HAP-1 (cell line): ENCODE measurements around the gene TRHDE.

Experiments used
- DNase-seq, 2 experiments: peaks; one replicate each; pipeline ENCODE4 v3.0.0-alpha.2; 2016 to 2020; ENCODE audit warnings: low spot score in 2 of 2
- H3K27me3 ChIP-seq: fragments of 250-450 bp; sonication (Bioruptor Pico); 2 replicates; pipeline ENCODE4 v1.5.1; 2020; ENCODE audit warnings: low read depth, mild to moderate bottlenecking, moderate library complexity
- H3K36me3 ChIP-seq: fragments of 250-450 bp; sonication (Bioruptor Pico); replicated peaks from 2 replicates; pipeline ENCODE4 v1.5.1; 2020; ENCODE audit warnings: mild to moderate bottlenecking
- H3K4me1 ChIP-seq: fragments of 250-450 bp; sonication (Bioruptor Pico); 2 replicates; pipeline ENCODE4 v1.5.1; 2020; ENCODE audit warnings: mild to moderate bottlenecking
- H3K4me3 ChIP-seq: fragments of 250-450 bp; sonication (Bioruptor Pico); 2 replicates; pipeline ENCODE4 v1.5.1; 2020; ENCODE audit warnings: mild to moderate bottlenecking, moderate library complexity
- H3K9me3 ChIP-seq: fragments of 250-450 bp; sonication (Bioruptor Pico); 2 replicates; pipeline ENCODE4 v1.5.1; 2020; ENCODE audit warnings: mild to moderate bottlenecking, moderate library complexity
- in situ Hi-C: fragments of 300-500 bp; cut with MboI; formaldehyde crosslinking; loops from 3 replicates; pipeline ENCODE4 v1.14.3; 2020; ENCODE audit warnings: low sequenced_read_pairs, inconsistent platforms, mixed read lengths

TRHDE gene

DNA sequence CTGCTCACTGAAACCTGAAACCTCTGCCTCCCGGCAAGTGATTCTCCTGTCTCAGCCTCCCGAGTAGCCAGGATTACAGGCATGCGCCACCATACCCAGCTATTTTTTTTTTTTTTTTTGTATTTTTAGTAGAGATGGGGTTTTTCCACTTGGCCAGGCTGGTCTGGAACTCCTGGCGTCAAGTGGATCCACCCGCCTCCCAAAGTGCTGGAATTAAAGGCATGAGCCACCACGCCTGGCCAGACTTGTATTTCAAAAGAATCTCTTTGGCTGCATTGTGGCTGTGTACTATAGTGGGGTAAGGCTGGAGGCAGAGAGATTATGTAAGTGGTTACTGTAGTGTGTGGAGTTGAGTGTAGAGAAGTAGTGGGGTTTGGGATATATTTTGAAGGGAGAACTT lies 35.1 kb downstream of the TRHDE start:
- no peaks in the 10 kb centered on the region for H3K27me3 ChIP-seq
- in situ Hi-C loops: no loop called here
- H3K4me1 ChIP-seq: no peaks in the 10 kb centered on the region
- no peaks in the 10 kb centered on the region for H3K36me3 ChIP-seq
- no peak for DNase-seq
- no peak overlapping the region for H3K4me3 ChIP-seq
- H3K9me3 ChIP-seq: no peaks in the 10 kb centered on the region

DNA sequence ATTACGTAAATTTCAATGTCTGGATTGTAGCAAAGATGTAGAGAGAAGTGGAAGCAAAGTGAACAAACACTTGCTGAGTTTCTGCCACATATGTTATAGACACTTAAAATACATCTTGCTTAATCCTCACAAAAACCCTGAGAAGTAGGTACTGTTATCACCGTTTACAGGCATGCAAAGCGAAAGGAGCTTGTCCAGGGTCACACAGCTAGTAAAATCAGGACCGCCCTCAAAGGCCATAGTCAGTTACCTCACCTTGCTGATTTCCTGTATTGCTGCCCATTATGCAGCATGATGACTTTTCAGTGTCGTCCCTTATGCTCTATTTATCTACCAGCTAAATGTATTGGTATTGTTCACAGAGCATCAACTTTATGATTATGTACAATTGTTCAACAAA lies 39.8 kb downstream of the TRHDE start:
- in situ Hi-C loops: no loop called here
- H3K4me3 ChIP-seq: no peak overlapping the region
- DNase-seq: no peak
- H3K9me3 ChIP-seq: no peaks in the 10 kb centered on the region
- H3K4me1 ChIP-seq: no peaks in the 10 kb centered on the region
- no peaks in the 10 kb centered on the region for H3K36me3 ChIP-seq
- no peaks in the 10 kb centered on the region for H3K27me3 ChIP-seq

- Histone ChIP-seq H3K36me3 (no peaks in the 10 kb centered on the region), H3K9me3 (no peaks in the 10 kb centered on the region; the same call in 1 of the 2 replicates), H3K4me1 (no peaks in the 10 kb centered on the region), H3K4me3 (no peak overlapping the region), H3K27me3 (no peaks in the 10 kb centered on the region)
- in situ Hi-C loops: no loop called here
- DNase-seq: peak; percentile 23
Measured at GRCh38 chr12:72313806-72314205, 41.6 kb downstream of the TRHDE start.

DNA sequence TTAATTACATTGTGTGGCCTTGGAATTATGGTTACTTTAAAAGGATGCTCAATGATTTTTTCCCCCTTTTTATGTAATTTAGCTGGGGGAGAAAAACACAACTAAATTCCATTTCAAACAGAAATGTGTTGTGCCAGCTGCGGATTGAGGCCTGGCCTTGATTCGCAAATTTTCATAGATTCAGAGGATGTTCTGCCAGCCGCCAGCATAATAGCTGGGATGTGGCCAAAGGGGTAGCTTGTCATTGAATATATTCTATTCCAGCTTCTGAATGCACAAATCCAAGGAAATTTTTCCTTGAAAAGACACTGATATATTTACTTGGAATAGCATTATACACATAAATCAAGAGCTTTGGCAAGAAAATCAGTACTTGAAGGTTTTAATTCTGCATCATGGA lies 43.7 kb downstream of the TRHDE start:
- Histone ChIP-seq H3K36me3 (no peaks in the 10 kb centered on the region), H3K4me3 (no peak overlapping the region), H3K9me3 (no peaks in the 10 kb centered on the region; the same call in 1 of the 2 replicates), H3K4me1 (no peaks in the 10 kb centered on the region), H3K27me3 (no peaks in the 10 kb centered on the region)
- in situ Hi-C loops: no loop called here
- DNase-seq: no peak

GRCh38 chr12:72318341-72318740 lies 46.2 kb downstream of the TRHDE start:
- in situ Hi-C loops: no loop called here
- no peak for DNase-seq
- H3K4me1 ChIP-seq: no peaks in the 10 kb centered on the region
- H3K27me3 ChIP-seq: no peaks in the 10 kb centered on the region
- H3K4me3 ChIP-seq: no peak overlapping the region
- no peaks in the 10 kb centered on the region; the same call in 1 of the 2 replicates for H3K9me3 ChIP-seq
- no peaks in the 10 kb centered on the region for H3K36me3 ChIP-seq

GRCh38 chr12:72323881-72324280 lies 51.7 kb downstream of the TRHDE start:
- H3K36me3 ChIP-seq: no peaks in the 10 kb centered on the region
- DNase-seq: no peak
- H3K4me3 ChIP-seq: no peak overlapping the region
- H3K27me3 ChIP-seq: no peaks in the 10 kb centered on the region
- in situ Hi-C loops: no loop called here
- no peaks in the 10 kb centered on the region for H3K4me1 ChIP-seq
- H3K9me3 ChIP-seq: no peaks in the 10 kb centered on the region

GRCh38 chr12:72330301-72330700 lies 58.1 kb downstream of the TRHDE start:
- no peaks in the 10 kb centered on the region for H3K9me3 ChIP-seq
- in situ Hi-C loops: no loop called here
- no peak for DNase-seq
- no peaks in the 10 kb centered on the region for H3K27me3 ChIP-seq
- no peak overlapping the region for H3K4me3 ChIP-seq
- H3K4me1 ChIP-seq: peaks cover 10% of the 10 kb centered on the region
- H3K36me3 ChIP-seq: no peaks in the 10 kb centered on the region

DNA sequence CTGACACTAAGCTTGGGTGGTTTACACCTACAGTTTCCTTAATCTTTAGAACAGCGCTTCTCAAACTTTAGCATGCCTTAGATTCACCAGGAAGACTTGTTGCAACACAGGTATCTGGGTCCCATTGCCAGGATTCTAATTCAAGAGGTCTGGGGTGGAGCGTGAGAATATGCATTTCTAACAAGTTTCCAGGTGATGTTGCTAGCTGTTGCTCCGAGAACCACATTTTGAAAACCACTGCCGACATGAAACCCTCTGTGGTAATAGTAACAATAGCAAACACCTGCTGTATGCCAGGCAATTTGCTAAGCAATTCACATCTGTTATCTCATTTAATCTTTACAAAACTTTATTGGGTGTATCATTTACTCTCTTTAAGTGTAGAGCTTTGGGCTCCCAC lies 58.6 kb downstream of the TRHDE start:
- in situ Hi-C loops: no loop called here
- no peaks in the 10 kb centered on the region for H3K36me3 ChIP-seq
- H3K4me1 ChIP-seq: peaks cover 10% of the 10 kb centered on the region
- no peak for DNase-seq
- no peaks in the 10 kb centered on the region for H3K9me3 ChIP-seq
- H3K4me3 ChIP-seq: no peak overlapping the region
- H3K27me3 ChIP-seq: no peaks in the 10 kb centered on the region

DNA sequence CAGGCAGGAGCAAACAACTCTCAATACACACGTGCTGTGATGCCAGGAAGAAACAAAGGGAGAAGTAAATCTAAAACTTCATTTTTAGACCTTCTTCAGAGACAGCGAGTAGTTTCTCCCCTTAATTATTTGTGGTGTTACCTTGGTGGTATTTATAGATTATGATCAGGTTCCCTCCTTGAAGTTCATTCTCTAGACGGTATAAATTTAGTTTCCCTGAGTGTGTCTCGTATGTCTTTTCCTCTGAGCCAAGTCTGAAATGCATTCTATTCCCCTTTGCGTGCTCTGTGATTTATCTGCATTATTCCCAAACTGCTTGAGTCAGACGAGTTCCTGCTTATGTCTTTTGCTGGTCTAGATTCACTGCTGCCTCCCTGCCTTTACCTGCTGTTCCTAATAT lies 65.2 kb downstream of the TRHDE start:
- Histone ChIP-seq H3K27me3 (peaks cover 4% of the 10 kb centered on the region; the same call in 1 of the 2 replicates), H3K36me3 (no peaks in the 10 kb centered on the region), H3K9me3 (no peaks in the 10 kb centered on the region), H3K4me3 (no peak overlapping the region), H3K4me1 (peaks cover 10% of the 10 kb centered on the region)
- no peak for DNase-seq
- in situ Hi-C loops: no loop called here

DNA sequence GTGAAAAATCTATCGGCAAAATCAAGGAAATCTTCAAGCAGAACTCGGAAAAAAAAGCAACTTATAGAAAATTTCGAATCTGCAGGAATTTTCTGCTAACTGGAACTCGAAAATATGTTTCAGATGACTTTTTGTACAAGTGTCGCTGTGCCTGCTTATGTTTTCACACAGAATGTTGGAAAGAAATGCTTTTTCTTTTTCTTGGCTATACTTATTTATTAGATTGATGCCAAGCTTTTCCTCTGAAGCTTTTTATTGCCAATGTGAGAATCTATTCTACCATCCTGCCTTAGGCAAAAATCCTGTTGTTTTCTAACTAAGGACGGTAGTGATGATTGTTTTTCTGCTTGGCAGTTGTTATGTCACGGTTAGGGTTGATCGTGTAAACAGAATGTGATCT lies 65.8 kb downstream of the TRHDE start:
- H3K4me1 ChIP-seq: peaks cover 10% of the 10 kb centered on the region
- H3K4me3 ChIP-seq: no peak overlapping the region
- no peak for DNase-seq
- H3K9me3 ChIP-seq: no peaks in the 10 kb centered on the region
- in situ Hi-C loops: no loop called here
- no peaks in the 10 kb centered on the region for H3K36me3 ChIP-seq
- H3K27me3 ChIP-seq: peaks cover 4% of the 10 kb centered on the region; the same call in 1 of the 2 replicates

DNA sequence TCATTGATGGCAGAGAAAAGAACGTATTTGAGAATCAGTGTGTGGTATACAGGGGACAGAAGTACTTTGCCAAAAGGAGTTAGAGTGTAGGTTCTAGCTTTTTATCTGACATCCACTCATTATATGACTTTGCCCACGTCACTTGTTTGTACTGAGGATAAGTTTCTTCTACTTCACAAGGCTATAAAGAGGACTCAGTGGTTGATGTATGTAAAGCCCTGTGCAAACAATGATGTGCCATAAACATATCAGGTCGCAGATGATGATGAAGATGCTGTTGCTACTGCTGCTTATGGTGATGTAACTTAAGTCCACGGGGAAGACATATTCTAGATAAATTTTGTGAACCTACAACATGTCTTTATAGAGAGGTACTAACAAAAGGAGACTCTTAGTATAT lies 66.3 kb downstream of the TRHDE start:
- H3K4me3 ChIP-seq: no peak overlapping the region
- in situ Hi-C loops: no loop called here
- H3K9me3 ChIP-seq: no peaks in the 10 kb centered on the region
- no peak for DNase-seq
- H3K36me3 ChIP-seq: no peaks in the 10 kb centered on the region
- peaks cover 4% of the 10 kb centered on the region; the same call in 1 of the 2 replicates for H3K27me3 ChIP-seq
- H3K4me1 ChIP-seq: peaks cover 7% of the 10 kb centered on the region

DNA sequence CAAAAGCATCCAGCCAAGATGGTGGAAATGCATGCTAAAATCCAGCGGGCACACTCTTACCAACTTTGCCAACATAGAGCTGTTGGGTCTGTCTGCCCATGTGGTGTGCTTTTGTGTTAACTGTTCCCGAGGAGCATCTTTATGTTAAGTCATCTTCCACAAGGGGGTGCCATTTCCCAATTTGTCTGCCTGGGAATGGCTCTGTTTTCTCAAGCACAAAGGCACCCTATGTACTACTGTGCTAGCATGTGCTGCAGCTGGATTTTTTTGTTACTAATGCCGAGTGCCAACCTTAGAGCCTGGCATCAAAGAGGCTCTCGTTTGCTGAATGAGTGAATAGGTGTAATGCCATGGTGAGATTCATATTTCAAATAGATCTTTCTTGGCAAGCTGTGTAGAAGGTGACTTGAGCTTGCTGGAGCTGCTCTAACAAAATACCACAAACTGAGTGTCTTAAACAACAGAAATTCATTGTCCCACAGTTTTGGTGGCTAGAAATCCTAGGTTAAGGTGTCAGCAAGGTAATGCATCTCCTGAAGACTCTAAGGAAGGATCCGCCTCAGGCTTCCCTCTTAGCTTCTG lies 74.3 kb downstream of the TRHDE start:
- Histone ChIP-seq H3K9me3 (no peaks in the 10 kb centered on the region), H3K36me3 (no peaks in the 10 kb centered on the region), H3K27me3 (no peaks in the 10 kb centered on the region), H3K4me1 (peaks cover 3% of the 10 kb centered on the region; the same call in 1 of the 2 replicates), H3K4me3 (no peak overlapping the region)
- in situ Hi-C loops: no loop called here
- peak; percentile 81 to 89 for DNase-seq

DNA sequence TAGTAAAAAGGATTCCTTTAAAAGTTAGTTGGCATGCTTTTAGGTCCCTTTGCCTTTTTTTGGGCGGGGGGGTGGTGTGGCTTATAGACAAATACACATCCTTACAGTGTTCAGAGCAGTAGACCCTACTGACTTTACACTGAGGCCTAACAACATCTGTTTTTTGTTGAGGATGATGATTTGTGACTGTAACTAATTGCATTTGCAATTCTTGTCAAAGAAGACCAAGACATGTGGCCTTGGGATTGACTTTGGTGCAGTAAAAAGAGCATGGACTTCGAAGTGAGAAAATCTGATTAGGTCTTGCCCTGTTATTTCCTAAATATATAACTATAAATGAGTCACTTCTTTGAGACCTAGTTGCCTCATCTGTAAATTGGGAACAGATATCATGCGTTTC lies 77.3 kb downstream of the TRHDE start:
- in situ Hi-C loops: no loop called here
- H3K9me3 ChIP-seq: no peaks in the 10 kb centered on the region

DNA sequence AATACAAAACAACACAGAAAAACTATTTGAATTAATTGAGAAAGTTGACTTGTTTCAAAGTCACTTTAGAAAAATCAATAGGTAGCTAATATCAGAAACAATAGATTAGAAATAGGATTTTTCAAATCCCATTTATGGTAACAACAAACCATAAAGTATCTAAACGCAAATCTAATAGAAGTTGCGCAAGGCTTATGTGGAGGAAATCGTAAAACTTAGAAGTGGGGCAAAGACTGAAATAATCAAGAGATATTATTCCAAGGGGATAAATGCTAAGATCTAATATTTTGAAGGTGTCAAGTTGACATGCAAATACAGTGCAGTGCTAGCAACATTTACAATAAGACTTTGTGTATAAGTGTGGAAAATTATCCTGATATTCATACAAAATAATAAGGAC lies 87.2 kb downstream of the TRHDE start:
- in situ Hi-C loops: no loop called here
- no peaks in the 10 kb centered on the region for H3K27me3 ChIP-seq
- no peak for DNase-seq
- no peak overlapping the region for H3K4me3 ChIP-seq
- no peaks in the 10 kb centered on the region; the same call in 1 of the 2 replicates for H3K4me1 ChIP-seq
- H3K36me3 ChIP-seq: no peaks in the 10 kb centered on the region
- no peaks in the 10 kb centered on the region for H3K9me3 ChIP-seq

More for the DNA sequence above, 77.3 kb downstream of the TRHDE start:
- Histone ChIP-seq H3K4me3 (no peak overlapping the region), H3K36me3 (no peaks in the 10 kb centered on the region), H3K4me1 (peaks cover 3% of the 10 kb centered on the region; the same call in 1 of the 2 replicates), H3K27me3 (no peaks in the 10 kb centered on the region)
- DNase-seq: no peak

- no peak for DNase-seq
- no peaks in the 10 kb centered on the region for H3K36me3 ChIP-seq
- no peaks in the 10 kb centered on the region for H3K27me3 ChIP-seq
- no peaks in the 10 kb centered on the region for H3K9me3 ChIP-seq
- in situ Hi-C loops: no loop called here
- no peaks in the 10 kb centered on the region; the same call in 1 of the 2 replicates for H3K4me1 ChIP-seq
- no peak overlapping the region for H3K4me3 ChIP-seq
Measured at GRCh38 chr12:72365151-72365550, 93.0 kb downstream of the TRHDE start.
